Endothelial cell of umbilical vein (primary cell): ENCODE measurements around the gene CYFIP1. TPM values are rescaled to one million over a fixed set of nuclear protein-coding genes. Genes with fewer than 3 reads are reported as not detected.

Experiments
- BruUV-seq: library from RNA; stranded (reverse); fragments of 400-500 nt; replicated peaks from 2 replicates; lab custom pipeline; 2021; lab: Mats Ljungman, UMichigan
- CTCF ChIA-PET: fragments of 300-600, 350-600 bp; sonication (Branson Sonifier 250); formaldehyde crosslinking; loops from one replicate; lab custom pipeline; 2021; ENCODE audit warnings: antibody characterized with exemption, inconsistent platforms; lab: Charles Lee
- POLR2A ChIA-PET: fragments of 300-600, 350-600 bp; sonication (Branson Sonifier 250); formaldehyde crosslinking; loops from one replicate; lab custom pipeline; 2021; ENCODE audit warnings: antibody characterized with exemption, inconsistent platforms; lab: Charles Lee
- DNase-seq: peaks from one replicate; pipeline ENCODE4 v3.0.0-alpha.2; 2011; ENCODE audit warnings: low read depth, low spot score
- FAIRE-seq: peaks from 2 replicates; lab custom pipeline; 2011; peaks lifted over from hg19 to GRCh38; lab: Jason Lieb, UNC
- H2AFZ ChIP-seq: 2 replicates; pipeline ENCODE4 v1.6.0; 2012; ENCODE audit warnings: low read depth, low read length, control low read depth, inconsistent platforms
- H3K27ac ChIP-seq: 2 replicates; pipeline ENCODE4 v1.5.1; 2011; ENCODE audit warnings: low read depth, mild to moderate bottlenecking, control low read depth, low read length, moderate library complexity; ENCODE audit not compliant: insufficient read depth
- H3K27me3 ChIP-seq, 2 experiments: 2 replicates each; pipeline versions ENCODE4 v1.6.0 to v1.6.1; 2011; ENCODE audit warnings: low read length in 2 of 2, mixed read lengths in 1 of 2; ENCODE audit not compliant: control insufficient read depth in 2 of 2, insufficient read depth in 2 of 2
- H3K36me3 ChIP-seq, 2 experiments: 2 replicates in 1 of 2; 3 replicates in 1 of 2; pipeline ENCODE4 v1.5.1; 2011; ENCODE audit warnings: low read length in 2 of 2, mild to moderate bottlenecking in 1 of 2, moderate library complexity in 1 of 2; ENCODE audit not compliant: control insufficient read depth in 2 of 2, insufficient read depth in 2 of 2; ENCODE audit errors: extremely low read depth in 1 of 2
- H3K4me1 ChIP-seq: 3 replicates; pipeline ENCODE4 v1.5.1; 2011; ENCODE audit warnings: mild to moderate bottlenecking, low read length; ENCODE audit not compliant: control insufficient read depth, insufficient read depth; ENCODE audit errors: extremely low read depth
- H3K4me2 ChIP-seq: 2 replicates; pipeline ENCODE4 v1.6.1; 2011; ENCODE audit warnings: low read length, control low read depth, mixed read lengths; ENCODE audit not compliant: insufficient read depth
- H3K4me3 ChIP-seq, 3 experiments: fragments of 200-600 bp in 1 of 3; sonication (generic), shearing (Covaris generic) in 1 of 3; replicated peaks in 1 of 3; 2 replicates each; pipeline ENCODE4 v1.5.1; 2011 to 2016; ENCODE audit warnings: control low read depth in 3 of 3, low read length in 3 of 3, mild to moderate bottlenecking in 2 of 3, inconsistent platforms in 1 of 3, low read depth in 1 of 3, moderate library complexity in 1 of 3; ENCODE audit not compliant: insufficient read depth in 1 of 3
- H3K79me2 ChIP-seq: 2 replicates; pipeline ENCODE4 v1.6.0; 2012; ENCODE audit warnings: low read length, inconsistent platforms; ENCODE audit not compliant: control insufficient read depth, insufficient read depth
- H3K9ac ChIP-seq: replicated peaks from 2 replicates; pipeline ENCODE3; 2011; ENCODE audit warnings: low read length, control low read depth; ENCODE audit not compliant: insufficient read depth; ENCODE audit errors: extremely low read depth
- H3K9me1 ChIP-seq: replicated peaks from 3 replicates; pipeline ENCODE4 v1.6.0; 2011; ENCODE audit warnings: mild to moderate bottlenecking, low read length; ENCODE audit not compliant: control insufficient read depth, insufficient read depth; ENCODE audit errors: extremely low read depth
- H3K9me3 ChIP-seq: replicated peaks from 2 replicates; pipeline ENCODE4 v1.5.1; 2012; ENCODE audit warnings: low read length, inconsistent platforms; ENCODE audit not compliant: control insufficient read depth, insufficient read depth
- H4K20me1 ChIP-seq: replicated peaks from 2 replicates; pipeline ENCODE3; 2011; ENCODE audit warnings: mild to moderate bottlenecking, low read length; ENCODE audit not compliant: control insufficient read depth, insufficient read depth; ENCODE audit errors: extremely low read depth
- CTCF ChIP-seq, 2 donors: IDR thresholded peaks; 1 replicate in 1 of 2; 2 replicates in 1 of 2; pipeline ENCODE4 v1.5.1; 2011; ENCODE audit warnings: low read length in 2 of 2, mild to moderate bottlenecking in 2 of 2, moderate library complexity in 2 of 2, control low read depth in 1 of 2, inconsistent platforms in 1 of 2, low read depth in 1 of 2; ENCODE audit not compliant: insufficient read depth in 1 of 2; ENCODE audit errors: extremely low read depth in 1 of 2
- FOS ChIP-seq: IDR thresholded peaks from 2 replicates; pipeline ENCODE4 v1.6.1; 2011; ENCODE audit warnings: mild to moderate bottlenecking, low read length, moderate library complexity, borderline replicate concordance; ENCODE audit not compliant: insufficient read depth
- JUN ChIP-seq: IDR thresholded peaks from 2 replicates; pipeline ENCODE4 v1.6.1; 2011; ENCODE audit warnings: borderline replicate concordance, low read depth; ENCODE audit not compliant: insufficient read length, insufficient read depth
- POLR2AphosphoS5 ChIP-seq: IDR thresholded peaks from 2 replicates; pipeline ENCODE4 v1.6.1; 2012; ENCODE audit warnings: low read depth, mild to moderate bottlenecking, control low read depth, low read length, moderate library complexity; ENCODE audit not compliant: insufficient read depth
- dilution Hi-C: fragments of 300-500 bp; cut with MboI; formaldehyde crosslinking; loops from one replicate; pipeline ENCODE4 v1.15.0; 2019; ENCODE audit warnings: low sequenced_read_pairs; ENCODE audit not compliant: extremely low pct_ligation_motif_present
- intact Hi-C: fragments of 100-400 bp; cut with micrococcal nuclease; formaldehyde crosslinking; loops from one replicate; pipeline ENCODE4 v1.10.0; 2022
- polyA plus RNA-seq, 4 experiments: library from polyadenylated mRNA; depleted of rRNA in 3 of 4; stranded (reverse) in 3 of 4; unstranded in 1 of 4; fragments of >200 nt; gene quantifications; 2 replicates each; pipeline versions ENCODE4 v1.2.1 to v1.2.3, GENCODE V29; 2011 to 2012; ENCODE audit warnings: missing spikeins in 1 of 4
- total RNA-seq: library from RNA; stranded (reverse); gene quantifications from 2 replicates; pipeline ENCODE4 v1.2.3, GENCODE V29; 2021

Gene CYFIP1
- total and polyA plus RNA-seq, 2 donors (not counting 3 experiments of a cell fraction or from before 2014, with no cell fraction given) = 81.4 to 158 TPM

GRCh38 chr15:22845289-22845900 lies 134.8 kb downstream of the CYFIP1 start:
- no peak for FAIRE-seq

More at GRCh38 chr15:22845289-22845900, 134.8 kb downstream of the CYFIP1 start:
- no peaks in the 10 kb centered on the region for H3K27me3 ChIP-seq
- H3K27ac ChIP-seq = no peak overlapping the region
- no peak for TF ChIP-seq FOS
- no peak for TF ChIP-seq POLR2AphosphoS5
- TF ChIP-seq JUN = no peak
- TF ChIP-seq CTCF (IDR thresholded peaks at IDR 0.05; ENCODE audit: extremely low read depth in 1 of 2, insufficient read depth in 1 of 2, low read depth in 1 of 2, low read length in 2 of 2) = no peak
- no peak overlapping the region for H3K4me2 ChIP-seq
- H2AFZ ChIP-seq = no peak overlapping the region
- peaks cover 93% of the 10 kb centered on the region for H3K79me2 ChIP-seq
- ChIA-PET CTCF (no interaction called here), POLR2A (no interaction called here)
- no TSS peak for BruUV-seq
- no peak for DNase-seq
- peaks cover 4% of the 10 kb centered on the region for H4K20me1 ChIP-seq
- dilution Hi-C loops = no loop called here
- no peak overlapping the region for H3K9ac ChIP-seq
- no peaks in the 10 kb centered on the region for H3K9me3 ChIP-seq
- H3K4me1 ChIP-seq = peaks cover 14% of the 10 kb centered on the region
- intact Hi-C loops = no loop called here
- H3K9me1 ChIP-seq = no peaks in the 10 kb centered on the region
- no peak overlapping the region for H3K4me3 ChIP-seq
- H3K36me3 ChIP-seq = peaks cover 5 to 7% of the 10 kb centered on the region in 2 experiments
